Natural killer cell (primary cell): ENCODE data around the gene AFMID. TPM values are rescaled to one million over a fixed set of nuclear protein-coding genes. Genes with fewer than 3 reads are reported as not detected.

ENCODE experiments used
- ATAC-seq, 3 donors: fragments of 150-1000 bp in 2 of 3; fragments of 200-7000 bp in 1 of 3; cut with Tn5 transposase; 1 replicate in 1 of 3; 2 replicates in 2 of 3; pipeline ENCODE4 v1.10.0; 2021; ENCODE audit warnings: mild to moderate bottlenecking in 2 of 3, moderate library complexity in 2 of 3
- DNase-seq, 2 donors: peaks; one replicate each; pipeline versions ENCODE4 v3.0.0 to v3.0.0-alpha.2; 2013 to 2021; ENCODE audit warnings: mixed read lengths in 1 of 2
- H3K27ac ChIP-seq: one replicate; pipeline ENCODE4 v1.5.1; 2013; ENCODE audit warnings: mild to moderate bottlenecking, low read length
- H3K27me3 ChIP-seq: one replicate; pipeline ENCODE4 v1.6.1; 2013; ENCODE audit warnings: low read length; ENCODE audit not compliant: control insufficient read depth, insufficient read depth
- H3K36me3 ChIP-seq: one replicate; pipeline ENCODE4 v1.6.1; 2013; ENCODE audit warnings: low read length; ENCODE audit not compliant: control insufficient read depth, insufficient read depth
- H3K4me1 ChIP-seq: one replicate; pipeline ENCODE4 v1.6.1; 2013; ENCODE audit warnings: low read length; ENCODE audit not compliant: control insufficient read depth, insufficient read depth
- H3K4me3 ChIP-seq: one replicate; pipeline ENCODE4 v1.5.1; 2013; ENCODE audit warnings: low read length
- H3K9me3 ChIP-seq: one replicate; pipeline ENCODE4 v1.6.1; 2013; ENCODE audit warnings: low read length; ENCODE audit not compliant: control insufficient read depth, insufficient read depth
- H3K27ac Mint-ChIP-seq, 2 donors: one replicate each; pipeline ENCODE4 v1.8.0; 2022; ENCODE audit warnings: mild to moderate bottlenecking in 2 of 2, mixed read lengths in 2 of 2, moderate library complexity in 1 of 2
- H3K27me3 Mint-ChIP-seq, 2 donors: one replicate each; pipeline ENCODE4 v1.8.0; 2022; ENCODE audit warnings: low read depth in 2 of 2, mixed read lengths in 2 of 2
- H3K36me3 Mint-ChIP-seq: one replicate; pipeline ENCODE4 v1.8.0; 2022; ENCODE audit warnings: mixed read lengths
- H3K4me1 Mint-ChIP-seq, 2 donors: one replicate each; pipeline ENCODE4 v1.8.0; 2022; ENCODE audit warnings: mixed read lengths in 2 of 2
- H3K4me3 Mint-ChIP-seq: one replicate; pipeline ENCODE4 v1.8.0; 2022; ENCODE audit warnings: mild to moderate bottlenecking, moderate library complexity, mixed read lengths
- H3K9me3 Mint-ChIP-seq, 2 donors: one replicate each; pipeline ENCODE4 v1.8.0; 2022; ENCODE audit warnings: mixed read lengths in 2 of 2
- CTCF ChIP-seq: fragments of 200-600 bp; IDR thresholded peaks from one replicate; pipeline ENCODE4 v1.8.0; 2022; ENCODE audit warnings: antibody characterized with exemption
- WGBS: methylation state at CpG from one replicate; pipeline ENCODE4 v1.1.7; 2013; ENCODE audit warnings: missing lambda C conversion rate; ENCODE audit not compliant: insufficient coverage; 5-methylcytosine and 5-hydroxymethylcytosine counted together
- intact Hi-C: fragments of 100-400 bp; cut with micrococcal nuclease; formaldehyde crosslinking; loops from one replicate; pipeline ENCODE4 v1.14.2; 2022
- total RNA-seq, 4 donors: library from RNA; stranded (reverse); fragments of 120-200 nt in 1 of 4; gene quantifications; one replicate each; pipeline versions ENCODE4 v1.2.3 to v1.2.4, GENCODE V29; 2013 to 2022

AFMID gene
- total RNA-seq, 3 donors from 2014 or later (not counting 1 experiment from before 2014, with no cell fraction given): 2.2 to 4.1 (median 2.3) TPM

- H3K4me1 ChIP-seq: no peaks in the 10 kb centered on the region
- no peak overlapping the region for H3K4me3 ChIP-seq
- no peaks in the 10 kb centered on the region for H3K27me3 ChIP-seq
- Mint-ChIP-seq H3K9me3 (no peaks in the 10 kb centered on the region), H3K27ac (no peak overlapping the region), H3K4me1 (no peaks in the 10 kb centered on the region), H3K36me3 (no peaks in the 10 kb centered on the region), H3K4me3 (no peak overlapping the region), H3K27me3 (no peaks in the 10 kb centered on the region)
- DNase-seq (no peak), ATAC-seq (no peak)
- H3K36me3 ChIP-seq: no peaks in the 10 kb centered on the region
- H3K9me3 ChIP-seq: no peaks in the 10 kb centered on the region
- no peak for TF ChIP-seq CTCF
- intact Hi-C loops: no loop called here
- WGBS: 91% methylated on average over 9 of the region's 9 CpGs
- H3K27ac ChIP-seq: no peak overlapping the region
These were observed 10.1 kb downstream of the AFMID start for GRCh38 chr17:78197147-78197832.

- H3K9me3 Mint-ChIP-seq: no peaks in the 10 kb centered on the region
- Histone ChIP-seq H3K27me3 (no peaks in the 10 kb centered on the region), H3K4me3 (no peak overlapping the region), H3K9me3 (no peaks in the 10 kb centered on the region), H3K27ac (no peak overlapping the region), H3K4me1 (no peaks in the 10 kb centered on the region), H3K36me3 (no peaks in the 10 kb centered on the region)
- WGBS: 94% methylated on average over 6 of the region's 6 CpGs
- H3K4me3 Mint-ChIP-seq: no peak overlapping the region
- no peaks in the 10 kb centered on the region for H3K27me3 Mint-ChIP-seq
- TF ChIP-seq CTCF: no peak
- no peak for DNase-seq
- no peak overlapping the region for H3K27ac Mint-ChIP-seq
- no peak for ATAC-seq
- H3K4me1 Mint-ChIP-seq: no peaks in the 10 kb centered on the region
- no peaks in the 10 kb centered on the region for H3K36me3 Mint-ChIP-seq
- intact Hi-C loops: no loop called here
These were observed 13.3 kb downstream of the AFMID start for GRCh38 chr17:78200451-78200850.

GRCh38 chr17:78202666-78203065 is 15.5 kb downstream of the AFMID start:
- TF ChIP-seq CTCF: no peak
- Histone ChIP-seq H3K36me3 (no peaks in the 10 kb centered on the region), H3K27ac (no peak overlapping the region), H3K4me3 (no peak overlapping the region), H3K4me1 (no peaks in the 10 kb centered on the region), H3K9me3 (no peaks in the 10 kb centered on the region), H3K27me3 (no peaks in the 10 kb centered on the region)
- no peaks in the 10 kb centered on the region for H3K36me3 Mint-ChIP-seq
- H3K9me3 Mint-ChIP-seq: no peaks in the 10 kb centered on the region
- H3K27me3 Mint-ChIP-seq: no peaks in the 10 kb centered on the region
- H3K27ac Mint-ChIP-seq: no peak overlapping the region
- no peak overlapping the region for H3K4me3 Mint-ChIP-seq
- no peak for DNase-seq
- H3K4me1 Mint-ChIP-seq: no peaks in the 10 kb centered on the region
- 91% methylated on average over 8 of the region's 8 CpGs for WGBS
- intact Hi-C loops: no loop called here
- ATAC-seq: no peak
